GM08714 (cell line): ENCODE results near the gene PXN.
"Not testable (repeated sequence)": the region's sequence is repeated elsewhere in the genome, so short reads cannot be mapped to it uniquely, and the experiment has no call there.

ENCODE experiments used
- H3K4me3 ChIP-seq: fragments of 200-500 bp; sonication (Bioruptor generic); 2 replicates; pipeline ENCODE4 v1.5.1; 2014; ENCODE audit warnings: mild to moderate bottlenecking, low read length, inconsistent platforms
- ZNF274 ChIP-seq: IDR thresholded peaks from 2 replicates; pipeline ENCODE4 v1.6.1; 2012; ENCODE audit warnings: mild to moderate bottlenecking, low read depth, low read length

Gene PXN

GRCh38 chr12:120199595-120200306, 65.8 kb downstream of the PXN start:
- TF ChIP-seq ZNF274, result no peak
- peak overlapping the region; percentile 97 for H3K4me3 ChIP-seq

GRCh38 chr12:120199025-120199424, 66.5 kb downstream of the PXN start:
- peak overlapping the region; percentile 97 for H3K4me3 ChIP-seq
- no peak for TF ChIP-seq ZNF274

- no peak overlapping the region for H3K4me3 ChIP-seq
- no peak for TF ChIP-seq ZNF274
These were observed 68.0 kb downstream of the PXN start for GRCh38 chr12:120197542-120197887.

GRCh38 chr12:120196817-120197541, 68.6 kb downstream of the PXN start:
- H3K4me3 ChIP-seq, result not testable (repeated sequence)

GRCh38 chr12:120196363-120196762, 69.2 kb downstream of the PXN start:
- TF ChIP-seq ZNF274, result no peak
- no peak overlapping the region for H3K4me3 ChIP-seq

- no peak for TF ChIP-seq ZNF274
- peak within 1 kb of the TSS; percentile 98 for H3K4me3 ChIP-seq
These were observed 70.8 kb downstream of the PXN start, which contains the start of gene GCN1 for GRCh38 chr12:120194534-120195395. Gene GCN1, minus strand, starts transcription at chr12:120194715. Its CDS starts 18 bp downstream, at chr12:120194697.

GRCh38 chr12:120194226-120194533, 71.3 kb downstream of the PXN start:
- TF ChIP-seq ZNF274, result no peak
- peak overlapping the region; percentile 98 for H3K4me3 ChIP-seq

GRCh38 chr12:120193286-120193685, 72.2 kb downstream of the PXN start:
- peak overlapping the region; percentile 98 for H3K4me3 ChIP-seq

- TF ChIP-seq ZNF274, result no peak
- no peak overlapping the region for H3K4me3 ChIP-seq
These were observed 74.5 kb downstream of the PXN start for GRCh38 chr12:120190985-120191480.

- no peak for TF ChIP-seq ZNF274
- H3K4me3 ChIP-seq, result no peak overlapping the region
These were observed 75.1 kb downstream of the PXN start for GRCh38 chr12:120190386-120190785.

- no peak for TF ChIP-seq ZNF274
- no peak overlapping the region for H3K4me3 ChIP-seq
These were observed 78.9 kb downstream of the PXN start for GRCh38 chr12:120186654-120187053.

GRCh38 chr12:120183211-120183631, 82.3 kb downstream of the PXN start:
- TF ChIP-seq ZNF274, result no peak

GRCh38 chr12:120181991-120182631, 83.4 kb downstream of the PXN start:
- no peak for TF ChIP-seq ZNF274
- H3K4me3 ChIP-seq, result no peak overlapping the region

More at GRCh38 chr12:120183211-120183631, 82.3 kb downstream of the PXN start:
- no peak overlapping the region for H3K4me3 ChIP-seq

GRCh38 chr12:120180975-120181374, 84.6 kb downstream of the PXN start:
- TF ChIP-seq ZNF274, result no peak

More at GRCh38 chr12:120180975-120181374, 84.6 kb downstream of the PXN start:
- no peak overlapping the region for H3K4me3 ChIP-seq
